ENCODE results near the gene SETD5. TPM values are rescaled to one million over a fixed set of nuclear protein-coding genes. Genes with fewer than 3 reads are reported as not detected.
"Not testable (repeated sequence)": the region's sequence is repeated elsewhere in the genome, so short reads cannot be mapped to it uniquely, and the experiment has no call there.

Gene SETD5
- total RNA-seq, 1 donor from 2014 or later, result 28.5 TPM

DNA sequence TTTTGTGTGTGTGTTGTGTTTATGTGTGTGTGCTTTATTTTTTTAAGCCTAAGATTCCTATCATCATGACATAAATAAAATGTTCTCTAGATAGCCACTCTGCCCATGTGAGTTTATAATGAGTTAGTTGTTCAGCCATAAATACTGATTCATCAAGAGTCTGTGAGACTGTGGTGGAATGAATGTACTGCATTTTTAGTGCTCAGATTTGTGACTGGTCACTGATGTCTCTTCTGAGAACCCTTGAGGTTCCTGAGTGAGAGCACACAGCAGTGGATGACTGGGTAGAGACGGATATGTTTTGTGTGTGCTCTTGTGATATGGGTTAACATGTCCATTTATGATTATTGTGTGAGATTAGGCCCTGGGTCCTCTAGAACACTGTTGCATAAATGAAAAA, 51.2 kb downstream of the SETD5 start:
- FAIRE-seq (no peak), DNase-seq (ENCODE audit: low spot score in 2 of 2) (no peak)

DNA sequence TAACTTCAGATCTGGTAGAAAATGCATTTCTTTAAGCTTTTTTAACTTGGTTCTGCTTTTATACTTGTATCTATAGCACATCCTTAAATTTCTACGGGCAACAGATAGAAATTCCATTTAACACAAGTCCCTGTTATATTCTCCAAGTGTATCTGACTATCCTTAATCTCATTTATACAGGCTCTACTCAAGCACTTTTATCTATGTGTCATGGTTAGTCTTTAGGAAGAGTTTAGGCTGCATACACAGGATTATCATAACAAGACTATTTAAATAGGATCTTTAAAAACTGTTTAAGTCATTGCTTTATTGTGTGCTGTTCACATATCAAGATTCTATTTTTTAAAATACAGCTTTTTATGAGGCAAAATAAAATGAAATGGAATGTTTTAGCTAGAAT, 52.7 kb downstream of the SETD5 start:
- FAIRE-seq, result no peak
- DNase-seq (ENCODE audit: low spot score in 2 of 2), result no peak

DNA sequence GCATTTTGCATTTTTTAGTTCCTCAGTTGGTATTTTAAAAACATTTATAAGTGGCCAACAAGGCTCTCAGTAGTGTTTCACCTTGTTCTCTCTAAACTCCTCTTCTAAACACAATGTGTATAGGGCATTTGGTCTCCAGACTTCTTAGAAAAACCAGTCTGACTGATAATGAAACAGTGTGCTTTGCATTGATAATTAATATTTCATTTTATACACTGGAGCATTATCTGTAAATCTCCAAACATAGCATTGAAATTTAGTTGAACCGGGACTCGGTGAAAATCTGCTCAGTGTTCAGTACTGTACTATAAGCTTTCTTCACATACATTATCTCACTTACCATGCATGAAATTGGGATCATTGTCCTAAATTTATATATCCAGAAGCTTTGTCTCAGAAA, 53.6 kb downstream of the SETD5 start:
- FAIRE-seq (no peak), DNase-seq (ENCODE audit: low spot score in 2 of 2) (no peak)

DNA sequence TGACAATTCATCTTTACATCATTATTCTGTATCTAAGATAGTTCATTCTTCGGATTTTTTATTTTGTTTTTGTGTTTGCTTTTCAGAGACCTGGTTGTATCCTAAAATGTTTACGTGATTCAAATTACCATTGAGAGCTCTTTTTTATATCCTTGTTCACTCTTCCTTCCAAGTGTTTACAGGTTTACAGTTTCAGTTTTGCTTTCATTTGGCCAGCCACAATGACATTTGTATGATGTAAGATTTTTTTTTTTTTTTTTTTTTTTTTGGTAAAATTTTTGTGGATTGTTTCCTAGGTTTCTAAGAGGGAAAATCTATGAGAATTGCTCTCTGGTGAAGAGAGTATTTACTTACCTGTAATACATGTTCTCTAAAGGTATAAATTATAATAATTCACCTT, 55.0 kb downstream of the SETD5 start:
- no peak for DNase-seq (ENCODE audit: low spot score in 2 of 2)
- FAIRE-seq, result no peak

DNA sequence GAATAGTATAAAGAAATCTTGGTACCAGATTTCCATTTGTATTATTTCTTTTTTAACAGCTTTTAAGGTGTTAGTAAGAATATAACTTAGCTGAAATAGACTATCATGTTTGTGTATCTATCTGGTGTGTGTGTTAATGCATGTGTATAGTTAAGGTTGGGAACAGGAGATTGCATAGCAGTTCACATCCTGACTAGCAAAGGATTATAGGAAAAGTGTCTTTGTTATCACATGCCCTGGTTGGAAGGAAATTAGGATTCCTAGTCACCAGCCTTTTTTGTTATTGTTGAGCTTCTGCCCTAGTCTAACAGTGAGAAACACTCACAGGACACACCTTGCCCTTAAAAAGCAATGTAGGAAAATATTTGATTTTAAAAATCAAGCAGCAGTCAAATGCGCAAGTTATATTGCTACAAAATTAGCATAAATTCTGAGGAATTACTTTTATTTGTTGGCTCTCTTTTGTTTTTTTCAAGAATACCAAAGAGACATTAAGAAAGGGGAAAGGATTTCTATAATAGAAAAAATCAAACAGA, 58.2 kb downstream of the SETD5 start:
- no peak for FAIRE-seq
- DNase-seq (ENCODE audit: low spot score in 2 of 2), result no peak

DNA sequence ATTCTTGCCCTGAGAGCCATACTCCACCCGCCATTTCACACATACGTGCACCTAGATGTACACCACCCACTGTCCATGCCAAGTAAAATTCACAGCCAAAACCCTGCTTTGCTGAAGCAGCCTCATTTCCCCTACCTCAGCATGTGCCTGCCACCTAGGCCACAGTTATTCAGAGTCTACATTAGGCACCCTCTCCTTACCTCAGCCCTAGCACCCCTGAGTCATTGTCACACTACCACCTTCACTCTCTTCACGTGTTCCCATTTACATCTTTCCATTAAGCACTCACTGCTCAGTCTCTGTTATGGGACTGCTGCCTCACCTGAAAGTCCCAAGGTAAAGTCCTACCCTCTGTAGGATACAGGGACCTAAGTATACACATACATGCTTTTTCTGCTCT, 70.0 kb downstream of the SETD5 start:
- FAIRE-seq (no peak), DNase-seq (ENCODE audit: low spot score in 2 of 2) (no peak)

DNA sequence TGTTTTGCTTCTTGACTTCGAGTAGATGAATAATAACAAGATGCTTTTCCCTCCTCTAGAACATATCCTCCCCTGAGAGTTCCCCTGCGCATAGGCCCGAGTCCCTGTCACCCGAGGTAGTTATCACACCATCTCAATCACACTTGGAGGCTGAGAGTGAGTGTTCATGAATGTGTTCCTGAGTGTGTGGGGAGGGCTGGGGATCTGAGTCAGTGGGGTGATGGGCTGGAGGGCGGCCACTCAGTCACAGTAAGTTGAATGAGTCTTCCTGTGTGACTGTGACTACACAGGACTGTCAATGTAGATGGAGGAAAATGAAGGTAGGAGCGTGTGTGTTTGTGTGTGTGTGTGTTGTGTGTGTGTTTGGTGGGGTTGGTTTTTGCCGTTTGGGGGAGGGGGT, 71.0 kb downstream of the SETD5 start:
- FAIRE-seq (no peak), DNase-seq (ENCODE audit: low spot score in 2 of 2) (no peak)

DNA sequence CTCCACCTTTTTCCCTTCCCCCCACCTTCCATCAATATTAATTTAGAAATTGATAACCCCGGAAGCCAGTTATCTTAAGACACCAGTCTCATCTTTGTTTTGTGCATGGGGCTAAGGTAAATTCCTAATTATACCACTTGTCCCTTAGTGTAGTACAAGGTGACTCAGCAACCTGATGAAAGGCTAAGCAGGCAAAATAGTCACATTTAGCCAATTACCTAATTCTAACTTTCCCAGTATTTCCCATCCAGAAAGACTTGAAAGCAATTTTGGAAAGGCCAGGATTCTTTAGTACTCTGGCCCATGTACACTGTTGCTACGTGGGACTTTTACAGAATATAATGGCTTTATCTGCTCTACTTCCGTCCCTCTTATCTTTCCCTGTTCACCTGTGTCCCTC, 72.6 kb downstream of the SETD5 start:
- FAIRE-seq (no peak), DNase-seq (ENCODE audit: low spot score in 2 of 2) (no peak)

DNA sequence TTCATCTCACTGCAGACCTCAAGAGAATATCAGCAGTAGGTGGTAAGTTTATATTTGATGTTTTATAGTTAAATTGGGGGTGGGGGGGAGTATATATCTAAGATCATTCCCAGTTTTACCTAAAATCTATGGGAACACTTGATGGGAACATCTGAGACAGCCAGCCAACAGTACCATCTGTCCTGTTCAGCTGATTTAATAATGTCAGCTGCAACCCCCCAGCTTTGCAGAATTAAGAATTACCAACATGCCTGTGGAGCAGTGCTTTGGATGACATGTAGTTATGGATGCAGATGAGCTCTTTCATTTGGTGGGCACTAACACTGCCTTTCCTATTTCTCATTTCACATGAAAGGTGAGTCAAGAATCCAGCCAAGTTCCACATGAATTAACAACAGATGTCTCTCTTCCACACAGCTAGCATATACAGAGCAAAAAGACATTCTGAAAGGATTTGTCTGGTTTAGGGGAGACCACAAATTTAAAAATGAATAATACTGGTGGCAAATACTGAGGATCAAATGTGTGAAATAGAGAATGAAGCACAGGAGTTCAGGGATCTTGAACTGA, 76.2 kb downstream of the SETD5 start:
- DNase-seq (ENCODE audit: low spot score in 2 of 2) (no peak), FAIRE-seq (no peak)

DNA sequence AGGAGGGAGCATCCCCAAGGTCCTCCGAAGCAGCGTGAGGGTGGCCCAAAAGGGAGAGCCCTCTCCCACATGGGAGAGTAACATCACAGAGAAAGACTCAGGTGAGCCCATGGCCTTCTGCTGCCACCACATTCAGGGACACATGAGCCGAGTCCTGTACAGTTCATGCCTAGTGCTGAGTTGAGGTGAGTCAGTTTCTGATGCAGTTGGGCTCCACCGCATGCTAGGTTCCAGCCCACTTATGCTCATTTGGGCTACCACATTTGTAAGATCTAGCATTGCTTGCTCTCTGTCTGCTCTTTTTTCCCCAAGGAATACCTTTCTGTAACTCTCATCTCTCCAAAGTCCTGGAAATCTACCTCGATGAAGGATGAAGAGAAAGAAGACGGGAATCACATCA, 77.1 kb downstream of the SETD5 start:
- DNase-seq (ENCODE audit: low spot score in 2 of 2) (no peak), FAIRE-seq (no peak)

DNA sequence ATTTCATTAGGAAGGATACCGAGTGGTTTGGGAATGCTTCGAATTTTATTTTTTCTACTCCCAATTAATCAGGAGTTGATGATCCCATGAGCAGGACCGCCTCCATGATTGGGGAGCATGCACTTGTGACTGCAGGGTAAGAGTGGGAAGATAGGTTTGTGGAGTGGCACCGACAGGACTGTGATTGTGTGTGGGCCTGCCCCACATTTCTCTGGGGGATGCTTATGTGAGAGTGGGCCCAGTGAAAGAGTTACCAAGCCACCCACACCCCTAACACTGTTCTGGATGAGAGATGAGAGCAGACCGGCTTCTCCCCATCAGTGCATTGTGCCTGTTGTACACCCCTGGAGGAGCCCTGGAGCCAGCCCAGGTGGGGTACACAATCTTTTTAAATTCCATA, 79.5 kb downstream of the SETD5 start:
- DNase-seq (ENCODE audit: low spot score in 2 of 2), result no peak
- no peak for FAIRE-seq

DNA sequence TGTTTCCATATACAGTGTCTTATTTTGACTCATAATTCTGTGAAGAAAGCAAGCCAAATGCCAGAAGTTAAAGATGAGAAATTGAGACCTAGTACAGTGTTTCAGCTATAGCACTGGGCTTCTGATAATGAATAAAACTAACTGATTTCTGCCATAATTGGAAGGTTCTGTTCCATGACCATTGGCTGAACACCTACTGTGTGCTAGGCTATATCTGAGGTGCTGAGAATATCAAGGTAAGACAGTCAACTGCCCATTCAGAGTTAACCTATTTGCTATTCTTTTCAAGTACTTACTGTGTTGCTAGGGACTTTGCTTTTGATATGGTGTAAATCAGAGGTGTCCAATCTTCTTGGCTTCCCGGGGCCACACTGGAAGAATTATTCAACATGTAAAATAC, 82.8 kb downstream of the SETD5 start:
- DNase-seq (ENCODE audit: low spot score in 2 of 2) (no peak), FAIRE-seq (no peak)

DNA sequence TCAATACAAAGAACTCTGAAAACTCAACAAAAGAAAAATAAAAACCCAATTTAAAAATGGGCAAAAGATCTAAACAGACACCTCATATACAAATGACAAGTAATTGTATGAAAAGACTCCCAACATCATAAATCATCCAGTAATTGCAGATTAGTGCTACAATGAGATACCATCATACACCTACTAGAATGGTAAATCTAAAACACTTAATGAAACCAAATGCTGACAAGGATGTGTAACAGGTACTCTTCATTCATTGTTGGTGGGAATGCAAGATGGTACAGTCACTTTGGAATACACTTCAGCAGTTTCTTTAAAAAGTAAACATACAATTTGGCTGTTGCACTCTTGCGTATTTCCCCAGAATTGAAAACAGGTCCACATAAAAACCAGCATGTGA, 87.8 kb downstream of the SETD5 start:
- DNase-seq (ENCODE audit: low spot score in 2 of 2) (no peak), FAIRE-seq (no peak)

DNA sequence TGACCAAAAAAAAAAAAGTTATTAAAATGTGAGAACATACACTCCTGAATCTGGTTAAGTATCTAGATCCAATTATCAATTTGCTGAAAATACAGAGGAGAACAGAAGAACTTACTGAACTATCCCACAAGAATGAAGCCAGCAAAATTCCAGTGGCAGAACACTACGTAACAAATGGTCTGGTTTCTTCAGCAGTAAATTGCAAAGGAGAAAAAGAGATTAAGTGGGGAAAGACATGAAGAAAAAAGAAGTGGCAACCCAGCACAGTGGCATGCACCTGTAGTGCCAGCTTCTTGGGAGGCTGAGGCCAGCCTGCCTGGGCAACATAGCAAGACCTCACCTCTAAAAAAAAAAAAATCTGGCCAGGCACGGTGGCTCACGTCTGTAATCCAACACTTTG, 94.1 kb downstream of the SETD5 start:
- FAIRE-seq (no peak), DNase-seq (ENCODE audit: low spot score in 2 of 2) (no peak)

DNA sequence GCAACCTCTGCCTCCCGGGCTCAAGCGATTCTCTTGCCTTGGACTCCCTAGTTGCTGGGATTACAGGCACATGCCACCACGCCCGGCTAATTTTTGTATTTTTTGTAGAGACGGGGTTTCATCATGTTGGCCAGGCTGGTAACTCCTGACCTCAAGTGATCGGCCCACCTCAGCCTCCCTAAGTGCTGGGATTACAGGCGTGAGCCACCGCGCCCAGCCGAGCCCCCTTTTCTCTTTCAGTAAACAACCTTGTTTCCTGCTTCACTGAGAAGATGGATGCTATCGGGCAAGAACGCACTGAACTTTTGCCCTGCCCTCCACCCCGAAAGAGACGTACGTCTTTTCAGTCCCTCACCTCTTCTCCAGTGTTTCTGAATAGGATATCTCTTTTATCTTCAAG, 96.6 kb downstream of the SETD5 start:
- DNase-seq (ENCODE audit: low spot score in 2 of 2); FAIRE-seq: not testable (repeated sequence)

DNA sequence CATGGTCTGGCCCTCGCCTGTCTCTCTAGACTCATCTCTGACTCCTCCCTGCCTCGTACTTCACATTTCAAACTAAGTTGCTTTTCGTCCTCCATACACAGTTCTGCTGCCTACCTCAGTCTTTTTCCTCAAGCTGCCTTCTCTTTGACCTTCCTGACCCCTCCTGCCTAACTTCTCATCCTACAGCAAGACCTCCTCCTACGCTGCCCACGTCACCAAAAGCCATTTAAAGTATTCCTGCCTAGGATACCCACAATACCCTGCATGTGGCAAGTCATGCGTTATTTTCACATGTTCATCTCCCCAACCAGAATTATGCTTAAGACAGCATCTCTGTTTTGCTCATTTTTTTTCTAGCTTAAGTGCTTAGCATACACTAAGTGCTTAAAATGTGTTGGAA, 99.5 kb downstream of the SETD5 start:
- DNase-seq (ENCODE audit: low spot score in 2 of 2), result no peak
- FAIRE-seq, result no peak

DNA sequence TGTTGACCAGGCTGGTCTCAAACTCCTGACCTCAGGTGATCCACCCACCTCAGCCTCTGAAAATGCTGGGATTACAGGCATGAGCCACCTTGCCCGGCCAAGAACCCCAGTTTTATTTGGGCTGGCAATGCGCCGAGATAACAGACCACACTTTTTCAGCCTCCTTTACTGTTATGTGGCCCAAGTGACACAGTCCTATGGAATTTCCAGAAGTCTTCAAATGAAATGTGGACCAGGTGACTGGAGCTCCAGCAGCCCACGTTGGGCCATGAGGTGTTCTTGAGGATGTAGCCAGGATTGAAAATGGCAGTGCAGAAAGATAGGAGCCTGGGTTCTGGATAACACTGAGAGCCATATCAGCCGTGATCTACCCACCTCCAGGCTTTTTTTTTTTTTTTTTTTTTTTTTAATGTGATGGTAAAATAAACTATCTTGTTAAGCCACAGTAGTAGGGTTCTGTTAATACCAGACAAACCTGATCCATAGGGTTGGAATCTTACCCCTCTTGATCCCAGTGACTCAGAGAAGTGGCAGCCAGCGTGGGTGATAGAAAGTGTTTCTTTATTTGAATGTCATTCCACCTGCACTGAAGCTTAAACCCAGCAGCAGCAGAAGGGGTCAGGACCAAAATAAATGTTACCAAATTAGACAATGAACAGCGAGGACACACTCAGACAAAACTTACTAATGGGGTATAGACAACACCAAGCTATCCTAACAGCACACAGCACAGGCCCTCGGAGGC, 100.6 kb downstream of the SETD5 start:
- FAIRE-seq (no peak), DNase-seq (ENCODE audit: low spot score in 2 of 2) (no peak)

DNA sequence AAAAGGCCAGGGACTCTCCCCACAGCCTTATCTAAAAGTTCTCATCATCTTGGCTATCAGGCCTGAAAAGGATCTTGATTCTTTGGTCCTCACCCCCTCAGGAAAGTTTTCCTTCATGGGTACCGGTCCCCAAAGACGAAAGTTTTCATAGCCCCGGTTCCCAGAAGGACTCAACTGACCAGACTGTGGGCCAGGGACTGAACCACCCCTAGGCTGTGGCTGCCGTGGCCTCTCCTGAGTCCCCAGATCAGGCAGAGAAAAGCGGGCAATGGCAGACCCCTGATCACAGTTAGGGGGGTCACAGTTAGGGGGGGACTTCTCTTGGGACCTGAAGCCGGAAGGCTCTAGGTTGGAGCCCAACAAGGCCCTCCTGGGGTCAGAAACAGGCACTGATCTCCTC, 101.4 kb downstream of the SETD5 start:
- FAIRE-seq (no peak), DNase-seq (ENCODE audit: low spot score in 2 of 2) (no peak)

DNA sequence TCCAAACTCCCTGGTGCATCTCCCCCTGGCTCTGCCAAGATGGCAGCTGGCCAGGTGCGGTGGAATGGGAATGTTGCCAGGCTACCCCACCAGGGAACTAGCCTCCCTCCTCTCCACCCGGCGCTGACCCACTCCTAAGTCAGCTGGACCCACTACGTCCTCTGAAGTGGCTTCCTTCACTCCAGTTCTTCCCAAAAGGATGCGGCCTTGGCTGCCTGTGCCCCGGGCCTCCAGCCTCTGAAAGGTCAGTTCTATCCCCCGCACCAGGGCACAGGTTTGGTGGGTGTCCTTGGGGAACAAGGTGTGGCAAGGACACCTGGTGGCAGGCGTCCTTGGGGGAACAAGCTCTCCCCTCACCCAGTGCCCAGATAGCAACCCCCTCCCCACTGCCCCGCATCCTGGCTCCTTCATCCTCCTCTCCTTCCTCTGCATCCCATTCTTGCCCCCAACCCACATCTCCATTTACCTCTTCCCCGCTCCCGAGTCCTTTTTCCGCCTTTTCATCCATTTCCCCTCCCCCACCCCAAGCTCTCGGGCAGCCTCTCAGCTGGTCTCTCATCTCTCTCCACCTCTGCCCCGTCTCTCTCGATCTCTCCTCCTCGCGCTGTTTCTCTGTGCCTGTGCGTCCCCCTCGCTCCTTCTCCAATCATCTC, 102.2 kb downstream of the SETD5 start:
- FAIRE-seq, result no peak
- DNase-seq (ENCODE audit: low spot score in 2 of 2), result no peak

DNA sequence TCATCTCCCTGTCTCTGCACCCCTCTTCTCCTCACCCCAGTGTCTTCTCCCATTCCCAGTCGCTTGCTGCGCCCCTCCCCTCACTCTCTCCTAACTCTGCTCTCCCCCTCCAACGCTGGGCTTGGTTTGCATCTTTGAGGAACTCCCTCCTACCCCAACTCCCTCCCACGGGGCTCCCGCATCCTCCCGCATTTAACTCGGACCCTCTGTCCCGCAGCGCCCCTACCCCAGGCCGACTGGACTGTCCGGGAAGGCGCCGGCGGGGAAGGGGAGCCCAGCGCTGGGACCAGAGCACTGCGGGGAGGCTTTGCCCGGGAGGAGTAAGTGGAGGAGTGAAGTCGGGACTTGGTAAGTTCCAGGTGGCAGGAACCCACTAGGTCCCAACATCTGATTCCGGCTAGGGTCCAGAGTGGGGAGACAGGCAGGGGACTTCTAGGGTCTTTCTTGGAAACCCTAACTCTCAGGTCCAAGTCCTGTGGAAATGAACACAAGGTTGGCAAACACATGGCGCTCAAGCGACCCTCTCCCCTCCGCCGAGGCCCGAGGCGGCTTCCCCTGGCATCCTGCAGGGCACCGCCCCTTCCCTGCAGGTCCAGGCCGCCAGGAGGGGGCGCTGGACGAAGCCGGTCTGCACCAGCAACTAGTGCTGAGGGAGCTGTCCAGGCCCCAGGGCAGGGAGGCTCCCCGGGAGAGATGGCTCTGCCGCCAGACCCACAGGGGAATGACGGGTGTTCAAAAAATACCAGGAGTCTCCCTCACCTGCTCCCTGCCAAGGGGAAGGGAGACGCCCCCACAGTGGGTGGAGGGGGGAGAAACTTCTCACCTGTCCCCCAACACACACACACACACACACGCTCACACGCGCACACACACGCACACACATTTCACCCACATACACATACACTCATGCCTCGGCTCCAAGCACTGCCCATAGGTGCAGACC, 103.0 kb downstream of the SETD5 start:
- no peak for FAIRE-seq
- peak in 1 of 2 donors; percentile 61 for DNase-seq (ENCODE audit: low spot score in 2 of 2)

DNA sequence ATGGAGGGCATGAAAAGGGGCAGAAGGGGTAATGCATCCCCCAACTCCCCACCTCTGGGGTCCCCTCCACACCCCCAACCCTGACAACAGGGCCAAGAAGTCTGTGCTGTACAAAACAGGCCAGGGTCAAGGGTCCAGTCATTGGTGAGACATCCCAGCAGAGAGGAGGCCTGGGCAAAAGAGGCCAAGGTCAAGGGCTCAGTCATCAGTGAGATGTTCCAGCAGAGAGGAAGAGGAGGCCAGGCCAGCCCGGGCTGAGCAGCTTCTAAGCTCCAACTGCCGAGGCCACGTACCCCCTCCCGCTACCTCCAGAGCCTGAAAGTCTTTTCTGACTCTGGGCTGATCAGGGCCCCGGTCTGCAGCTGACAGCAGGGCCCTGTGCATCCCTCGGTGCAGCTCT, 103.8 kb downstream of the SETD5 start:
- DNase-seq (ENCODE audit: low spot score in 2 of 2) (no peak), FAIRE-seq (no peak)

Data from frontal cortex (tissue), 4 donors.